Stomach (tissue), 4 donors: Measurements from ENCODE around the gene QRICH2.

Experiments
- CTCF ChIP-seq, 7 experiments: fragments of 450-650 bp in 4 of 7; fragments of 200-600 bp in 3 of 7; sonication (generic) in 3 of 7; IDR thresholded peaks; one replicate each; pipeline ENCODE4 v1.5.1; 2016 to 2019; ENCODE audit warnings: antibody characterized with exemption in 7 of 7, control low read depth in 2 of 7, mild to moderate bottlenecking in 1 of 7
- EP300 ChIP-seq: sonication (generic); formaldehyde crosslinking; IDR thresholded peaks from one replicate; pipeline ENCODE4 v1.6.1; 2017; ENCODE audit warnings: antibody characterized with exemption
- POLR2A ChIP-seq, 4 donors: fragments of 450-650 bp; IDR thresholded peaks; one replicate each; pipeline ENCODE4 v1.6.1; 2016; ENCODE audit warnings: antibody characterized with exemption in 4 of 4, control low read depth in 2 of 4, mild to moderate bottlenecking in 1 of 4, moderate library complexity in 1 of 4
- POLR2AphosphoS5 ChIP-seq, 3 donors: sonication (generic); formaldehyde crosslinking; IDR thresholded peaks; one replicate each; pipeline ENCODE4 v1.6.1; 2016; ENCODE audit warnings: antibody characterized with exemption in 3 of 3

- TF ChIP-seq CTCF (IDR thresholded peaks at IDR 0.05) (no peak), POLR2AphosphoS5 (IDR thresholded peaks at IDR 0.05) (no peak), POLR2A (IDR thresholded peaks at IDR 0.05) (no peak), EP300 (no peak)
Observed at GRCh38 chr17:76354747-76355310, 46.8 kb upstream of the QRICH2 start.
